Karpas-422 (cell line): ENCODE measurements around the gene ATP9B. TPM values are rescaled to one million over a fixed set of nuclear protein-coding genes. Genes with fewer than 3 reads are reported as not detected.
"Not testable (repeated sequence)": the region's sequence is repeated elsewhere in the genome, so short reads cannot be mapped to it uniquely, and the experiment has no call there.

Source experiments
- DNase-seq: peaks from one replicate; pipeline ENCODE4 v3.0.0-alpha.2; 2015
- H2AFZ ChIP-seq: fragments of 200-600 bp; sonication (generic); 2 replicates; pipeline ENCODE4 v1.6.1; 2014; ENCODE audit warnings: antibody characterized with exemption, low read length, mixed read lengths
- H3K27ac ChIP-seq: fragments of 200-600 bp; sonication (generic); 2 replicates; pipeline ENCODE4 v1.5.1; 2014; ENCODE audit warnings: mild to moderate bottlenecking, low read length, moderate library complexity
- H3K27me3 ChIP-seq: fragments of 200-600 bp; sonication (generic); 2 replicates; pipeline ENCODE4 v1.6.1; 2014; ENCODE audit warnings: low read length, mixed read lengths
- H3K36me3 ChIP-seq: fragments of 200-600 bp; sonication (generic); 2 replicates; pipeline ENCODE4 v1.6.1; 2014; ENCODE audit warnings: low read length, mixed read lengths; ENCODE audit not compliant: insufficient read depth
- H3K4me1 ChIP-seq: fragments of 200-600 bp; sonication (generic); 2 replicates; pipeline ENCODE4 v1.6.1; 2014; ENCODE audit warnings: mild to moderate bottlenecking, low read length, mixed read lengths
- H3K4me2 ChIP-seq: fragments of 200-600 bp; sonication (generic); 2 replicates; pipeline ENCODE4 v1.6.1; 2014; ENCODE audit warnings: low read length, low read depth, mild to moderate bottlenecking; ENCODE audit not compliant: poor library complexity, severe bottlenecking
- H3K4me3 ChIP-seq: fragments of 200-600 bp; sonication (generic); 2 replicates; pipeline ENCODE4 v1.5.1; 2014; ENCODE audit warnings: mild to moderate bottlenecking, antibody characterized with exemption, low read length, mixed read lengths
- H3K79me2 ChIP-seq: fragments of 200-600 bp; sonication (generic); 2 replicates; pipeline ENCODE4 v1.6.1; 2014; ENCODE audit warnings: mild to moderate bottlenecking, low read length, mixed read lengths
- H3K9ac ChIP-seq: fragments of 200-600 bp; sonication (generic); 2 replicates; pipeline ENCODE4 v1.6.0; 2014; ENCODE audit warnings: low read length
- H3K9me2 ChIP-seq: fragments of 200-600 bp; sonication (generic), shearing (Covaris generic); replicated peaks from 2 replicates; pipeline ENCODE4 v1.6.0; 2014; ENCODE audit warnings: mild to moderate bottlenecking, low read length, moderate library complexity; ENCODE audit not compliant: insufficient read depth
- H3K9me3 ChIP-seq: fragments of 300-700, 200-600 bp; sonication (generic); 2 replicates; pipeline ENCODE4 v1.6.1; 2014; ENCODE audit warnings: low read length, mixed read lengths
- H4K20me1 ChIP-seq: fragments of 200-600 bp; sonication (generic); 2 replicates; pipeline ENCODE4 v1.6.1; 2014; ENCODE audit warnings: mild to moderate bottlenecking, antibody characterized with exemption, low read length, low read depth; ENCODE audit not compliant: insufficient read depth
- total RNA-seq: library from RNA; depleted of rRNA; stranded (reverse); fragments of >200 nt; shearing (Covaris generic); gene quantifications from 2 replicates; pipeline ENCODE4 v1.2.3, GENCODE V29; 2014; ENCODE audit warnings: low replicate concordance

The ATP9B gene
- total RNA-seq, 1 experiment from 2014 or later, result 65.1 TPM

- not testable (repeated sequence) for H3K4me2 ChIP-seq, H3K9me2 ChIP-seq, DNase-seq, H2AFZ ChIP-seq, H3K9me3 ChIP-seq, H3K27ac ChIP-seq, H3K4me3 ChIP-seq, H3K27me3 ChIP-seq, H4K20me1 ChIP-seq, H3K9ac ChIP-seq
- Histone ChIP-seq H3K36me3 (peaks cover 20% of the 10 kb centered on the region), H3K79me2 (peaks cover 82% of the 10 kb centered on the region), H3K4me1 (peaks cover 39% of the 10 kb centered on the region)
Observed at GRCh38 chr18:79072655-79073054, 3.5 kb downstream of the ATP9B start.

- Histone ChIP-seq H3K27ac (no peak overlapping the region), H3K36me3 (peaks cover 25% of the 10 kb centered on the region), H3K9me2 (no peaks in the 10 kb centered on the region), H3K9ac (no peak overlapping the region), H3K27me3 (no peaks in the 10 kb centered on the region), H4K20me1 (peaks cover 6% of the 10 kb centered on the region; the same call in 1 of the 2 replicates), H2AFZ (no peak overlapping the region), H3K4me1 (peaks cover 24% of the 10 kb centered on the region), H3K79me2 (peaks cover 96% of the 10 kb centered on the region), H3K9me3 (0 out of 2 replicates have a peak, but pooled peaks cover 3% of the 10 kb centered on the region), H3K4me2 (no peak overlapping the region), H3K4me3 (no peak overlapping the region)
- no peak for DNase-seq
Observed at GRCh38 chr18:79077181-79077580, 8.0 kb downstream of the ATP9B start.

GRCh38 chr18:79078791-79079190 lies 9.6 kb downstream of the ATP9B start:
- H2AFZ ChIP-seq, H3K27me3 ChIP-seq, H3K9me2 ChIP-seq, H3K4me3 ChIP-seq, H3K4me2 ChIP-seq, H3K9ac ChIP-seq, H3K27ac ChIP-seq, H4K20me1 ChIP-seq, DNase-seq, H3K9me3 ChIP-seq: not testable (repeated sequence)
- Histone ChIP-seq H3K79me2 (peaks cover 96% of the 10 kb centered on the region), H3K4me1 (peaks cover 19% of the 10 kb centered on the region), H3K36me3 (peaks cover 34% of the 10 kb centered on the region)

GRCh38 chr18:79092874-79093273 lies 23.7 kb downstream of the ATP9B start:
- Histone ChIP-seq H3K27me3 (no peaks in the 10 kb centered on the region), H3K4me2 (no peak overlapping the region), H2AFZ (no peak overlapping the region), H3K4me1 (peaks cover 4% of the 10 kb centered on the region; the same call in 1 of the 2 replicates), H3K79me2 (peaks cover 90% of the 10 kb centered on the region), H3K9me2 (no peaks in the 10 kb centered on the region), H3K27ac (no peak overlapping the region), H3K4me3 (no peak overlapping the region), H3K9ac (no peak overlapping the region), H3K36me3 (peaks cover 22% of the 10 kb centered on the region), H3K9me3 (peaks cover 8% of the 10 kb centered on the region; the same call in 1 of the 2 replicates), H4K20me1 (no peaks in the 10 kb centered on the region)
- DNase-seq, result no peak

- H2AFZ ChIP-seq, result no peak overlapping the region
- H3K4me1 ChIP-seq, result peaks cover 4% of the 10 kb centered on the region; the same call in 1 of the 2 replicates
- peaks cover 85% of the 10 kb centered on the region for H3K79me2 ChIP-seq
- no peak overlapping the region for H3K9ac ChIP-seq
- H3K9me3 ChIP-seq, result peaks cover 8% of the 10 kb centered on the region; the same call in 1 of the 2 replicates
- H3K27me3 ChIP-seq, result no peaks in the 10 kb centered on the region
- no peak for DNase-seq
- no peaks in the 10 kb centered on the region for H3K9me2 ChIP-seq
- no peaks in the 10 kb centered on the region for H4K20me1 ChIP-seq
- no peak overlapping the region for H3K27ac ChIP-seq
- no peak overlapping the region for H3K4me3 ChIP-seq
- no peak overlapping the region for H3K4me2 ChIP-seq
- peaks cover 22% of the 10 kb centered on the region for H3K36me3 ChIP-seq
Observed at GRCh38 chr18:79093986-79094385, 24.8 kb downstream of the ATP9B start.

GRCh38 chr18:79095216-79095615 lies 26.0 kb downstream of the ATP9B start:
- Histone ChIP-seq H3K79me2 (peaks cover 84% of the 10 kb centered on the region), H2AFZ (no peak overlapping the region), H4K20me1 (no peaks in the 10 kb centered on the region), H3K27me3 (no peaks in the 10 kb centered on the region), H3K4me3 (no peak overlapping the region), H3K27ac (no peak overlapping the region), H3K36me3 (peaks cover 29% of the 10 kb centered on the region), H3K4me1 (peaks cover 4% of the 10 kb centered on the region; the same call in 1 of the 2 replicates), H3K9me3 (peaks cover 5% of the 10 kb centered on the region; the same call in 1 of the 2 replicates), H3K4me2 (no peak overlapping the region), H3K9ac (no peak overlapping the region), H3K9me2 (no peaks in the 10 kb centered on the region)
- DNase-seq, result no peak

GRCh38 chr18:79100944-79101343 lies 31.8 kb downstream of the ATP9B start:
- Histone ChIP-seq H3K4me2 (no peak overlapping the region), H4K20me1 (no peaks in the 10 kb centered on the region), H3K9ac (no peak overlapping the region), H3K4me3 (no peak overlapping the region), H3K27ac (no peak overlapping the region), H3K79me2 (peaks cover 86% of the 10 kb centered on the region), H3K9me2 (no peaks in the 10 kb centered on the region), H3K4me1 (no peaks in the 10 kb centered on the region), H3K36me3 (peaks cover 23% of the 10 kb centered on the region), H3K27me3 (no peaks in the 10 kb centered on the region), H3K9me3 (peaks cover 5% of the 10 kb centered on the region; the same call in 1 of the 2 replicates), H2AFZ (no peak overlapping the region)
- DNase-seq, result no peak

- no peak overlapping the region for H3K9ac ChIP-seq
- peaks cover 15% of the 10 kb centered on the region for H3K36me3 ChIP-seq
- H3K9me3 ChIP-seq, result no peaks in the 10 kb centered on the region
Observed at GRCh38 chr18:79102886-79103285, 33.7 kb downstream of the ATP9B start.

More at GRCh38 chr18:79102886-79103285, 33.7 kb downstream of the ATP9B start:
- no peak for DNase-seq
- H3K4me1 ChIP-seq, result no peaks in the 10 kb centered on the region
- no peaks in the 10 kb centered on the region for H3K27me3 ChIP-seq
- H4K20me1 ChIP-seq, result no peaks in the 10 kb centered on the region
- no peak overlapping the region for H3K4me3 ChIP-seq
- peaks cover 94% of the 10 kb centered on the region for H3K79me2 ChIP-seq
- H3K4me2 ChIP-seq, result no peak overlapping the region
- no peak overlapping the region for H3K27ac ChIP-seq
- H3K9me2 ChIP-seq, result no peaks in the 10 kb centered on the region
- no peak overlapping the region for H2AFZ ChIP-seq
